H1 (cell line): ENCODE results near the gene ZNF771. TPM values are rescaled to one million over a fixed set of nuclear protein-coding genes. Genes with fewer than 3 reads are reported as not detected.

Source experiments
- CTCF ChIA-PET: fragments of 300-600 bp; sonication (Branson Sonifier 250); formaldehyde crosslinking; loops from one replicate; lab custom pipeline; 2021; ENCODE audit not compliant: partially characterized antibody; lab: Charles Lee
- POLR2A ChIA-PET: fragments of 300-600 bp; sonication (Branson Sonifier 250); formaldehyde crosslinking; loops from one replicate; lab custom pipeline; 2021; ENCODE audit warnings: inconsistent platforms; ENCODE audit not compliant: partially characterized antibody; lab: Charles Lee
- DNase-seq, 2 experiments: peaks; one replicate each; pipeline versions ENCODE4 v3.0.0 to v3.0.0-alpha.2; 2010 to 2022; ENCODE audit warnings: low spot score in 2 of 2, low read depth in 1 of 2, mixed read lengths in 1 of 2
- FAIRE-seq: peaks from 2 replicates; lab custom pipeline; 2011; peaks lifted over from hg19 to GRCh38; lab: Jason Lieb, UNC
- H2AFZ ChIP-seq: 2 replicates; pipeline ENCODE4 v1.8.1; 2012; ENCODE audit warnings: low read length, inconsistent platforms
- H2AK5ac ChIP-seq: 2 replicates; pipeline ENCODE4 v1.6.1; 2013; ENCODE audit warnings: low read depth, low read length
- H2BK120ac ChIP-seq: replicated peaks from 2 replicates; pipeline ENCODE3; 2013; ENCODE audit warnings: low read depth, low read length, inconsistent platforms
- H2BK12ac ChIP-seq: 2 replicates; pipeline ENCODE4 v1.6.1; 2013; ENCODE audit warnings: low read depth, low read length
- H2BK15ac ChIP-seq: 2 replicates; pipeline ENCODE4 v1.6.1; 2013; ENCODE audit warnings: low read length
- H2BK20ac ChIP-seq: 2 replicates; pipeline ENCODE4 v1.6.1; 2013; ENCODE audit warnings: low read length
- H2BK5ac ChIP-seq: 2 replicates; pipeline ENCODE4 v1.6.1; 2013; ENCODE audit warnings: low read depth, low read length
- H3K14ac ChIP-seq: 2 replicates; pipeline ENCODE4 v1.6.1; 2013; ENCODE audit warnings: inconsistent platforms; ENCODE audit not compliant: insufficient read length
- H3K18ac ChIP-seq: 2 replicates; pipeline ENCODE4 v1.6.1; 2013; ENCODE audit warnings: low read length; ENCODE audit errors: extremely low read depth
- H3K23ac ChIP-seq: 2 replicates; pipeline ENCODE4 v1.6.1; 2013; ENCODE audit warnings: inconsistent platforms; ENCODE audit not compliant: insufficient read length
- H3K23me2 ChIP-seq: 2 replicates; pipeline ENCODE4 v1.6.1; 2013; ENCODE audit warnings: low read depth, low read length
- H3K27ac ChIP-seq: 2 replicates; pipeline ENCODE4 v1.6.1; 2011; ENCODE audit warnings: low read depth, low read length, inconsistent platforms
- H3K27me3 ChIP-seq, 4 experiments: replicated peaks in 1 of 4; 1 replicate in 1 of 4; 2 replicates in 3 of 4; pipeline versions ENCODE4 v1.6.1 to v1.8.1; 2011 to 2013; ENCODE audit warnings: low read length in 3 of 4, mild to moderate bottlenecking in 3 of 4, inconsistent platforms in 2 of 4, mixed read lengths in 2 of 4, moderate library complexity in 1 of 4; ENCODE audit not compliant: control insufficient read depth in 3 of 4, insufficient read depth in 3 of 4; ENCODE audit errors: extremely low read depth in 1 of 4
- H3K36me3 ChIP-seq, 4 experiments: 2 replicates each; pipeline versions ENCODE4 v1.6.1 to v1.8.1; 2011 to 2013; ENCODE audit warnings: mild to moderate bottlenecking in 4 of 4, low read length in 3 of 4, moderate library complexity in 2 of 4, control low read depth in 1 of 4, inconsistent platforms in 1 of 4; ENCODE audit not compliant: insufficient read depth in 4 of 4, control insufficient read depth in 2 of 4
- H3K4ac ChIP-seq: replicated peaks from 2 replicates; pipeline ENCODE3; 2013; ENCODE audit warnings: low read length, low read depth, mixed read lengths, inconsistent platforms; ENCODE audit not compliant: insufficient read length
- H3K4me1 ChIP-seq, 4 experiments: replicated peaks in 1 of 4; 1 replicate in 1 of 4; 2 replicates in 3 of 4; pipeline versions ENCODE4 v1.6.1 to v1.8.1; 2011 to 2013; ENCODE audit warnings: low read length in 3 of 4, inconsistent platforms in 2 of 4, mixed read lengths in 1 of 4; ENCODE audit not compliant: insufficient read depth in 4 of 4, control insufficient read depth in 3 of 4
- H3K4me2 ChIP-seq, 2 experiments: 2 replicates each; pipeline versions ENCODE4 v1.6.1 to v1.8.1; 2011 to 2013; ENCODE audit warnings: low read depth in 2 of 2, low read length in 2 of 2, control low read depth in 1 of 2, inconsistent platforms in 1 of 2, mild to moderate bottlenecking in 1 of 2; ENCODE audit not compliant: insufficient read depth in 1 of 2
- H3K4me3 ChIP-seq, 4 experiments: fragments of 200-600, 300-600 bp in 1 of 4; sonication (generic), shearing (Covaris generic), sonication (Bioruptor Twin) in 1 of 4; 2 replicates each; pipeline versions ENCODE4 v1.5.1 to v1.8.1; 2011 to 2016; ENCODE audit warnings: low read length in 4 of 4, low read depth in 3 of 4, control low read depth in 2 of 4, inconsistent platforms in 2 of 4, mild to moderate bottlenecking in 2 of 4, mixed read lengths in 1 of 4, moderate library complexity in 1 of 4; ENCODE audit not compliant: insufficient read depth in 2 of 4; ENCODE audit errors: extremely low read depth in 1 of 4
- H3K56ac ChIP-seq: replicated peaks from 2 replicates; pipeline ENCODE3; 2013; ENCODE audit warnings: low read depth, mild to moderate bottlenecking, mixed read lengths, low read length, inconsistent platforms; ENCODE audit not compliant: insufficient read length
- H3K79me1 ChIP-seq: 2 replicates; pipeline ENCODE4 v1.6.1; 2013; ENCODE audit warnings: low read depth, low read length, control low read depth
- H3K79me2 ChIP-seq, 2 experiments: 2 replicates each; pipeline versions ENCODE4 v1.6.1 to v1.8.1; 2012 to 2013; ENCODE audit warnings: low read length in 2 of 2, mild to moderate bottlenecking in 2 of 2, inconsistent platforms in 1 of 2; ENCODE audit not compliant: insufficient read depth in 2 of 2, control insufficient read depth in 1 of 2
- H3K9ac ChIP-seq, 4 experiments: replicated peaks in 1 of 4; 1 replicate in 1 of 4; 2 replicates in 3 of 4; pipeline versions ENCODE4 v1.6.1 to v1.8.1; 2011 to 2013; ENCODE audit warnings: low read depth in 3 of 4, low read length in 3 of 4, control low read depth in 2 of 4, mild to moderate bottlenecking in 2 of 4, moderate library complexity in 2 of 4, inconsistent platforms in 1 of 4; ENCODE audit errors: extremely low read depth in 1 of 4
- H3K9me3 ChIP-seq, 2 experiments: 2 replicates each; pipeline versions ENCODE4 v1.6.1 to v1.8.1; 2012 to 2013; ENCODE audit warnings: mild to moderate bottlenecking in 2 of 2, moderate library complexity in 2 of 2, control low read depth in 1 of 2, inconsistent platforms in 1 of 2, low read depth in 1 of 2, low read length in 1 of 2, mixed read lengths in 1 of 2; ENCODE audit not compliant: insufficient read depth in 2 of 2
- H4K20me1 ChIP-seq, 2 experiments: replicated peaks in 1 of 2; 2 replicates each; pipeline versions ENCODE3 to v1.8.1; 2011 to 2013; ENCODE audit warnings: inconsistent platforms in 2 of 2, low read length in 2 of 2, mild to moderate bottlenecking in 1 of 2; ENCODE audit not compliant: insufficient read depth in 2 of 2, control insufficient read depth in 1 of 2
- H4K5ac ChIP-seq: 2 replicates; pipeline ENCODE4 v1.6.1; 2013; ENCODE audit warnings: low read length, low read depth, mixed read lengths, inconsistent platforms; ENCODE audit not compliant: insufficient read length
- H4K8ac ChIP-seq: 2 replicates; pipeline ENCODE4 v1.8.0; 2013; ENCODE audit warnings: mild to moderate bottlenecking, moderate library complexity, low read length, inconsistent platforms; ENCODE audit not compliant: insufficient read depth; ENCODE audit errors: extremely low read depth
- H4K91ac ChIP-seq: replicated peaks from 2 replicates; pipeline ENCODE3; 2013; ENCODE audit warnings: low read length, mixed read lengths, inconsistent platforms; ENCODE audit not compliant: insufficient read length
- KDM5A ChIP-seq: fragments of 200-600 bp; IDR thresholded peaks from 2 replicates; pipeline ENCODE4 v1.7.1; 2012; ENCODE audit warnings: mild to moderate bottlenecking, low read length, inconsistent platforms, mixed read lengths
- TEAD4 ChIP-seq: IDR thresholded peaks from 2 replicates; pipeline ENCODE4 v1.6.1; 2012; ENCODE audit warnings: low read depth, low read length, inconsistent platforms, mixed read lengths
- WGBS, 2 experiments: shearing (Covaris generic) in 1 of 2; methylation state at CpG; one replicate each; pipeline versions ENCODE4 v1.1.6 to v1.1.7; 2013 to 2015; ENCODE audit warnings: low lambda C conversion rate in 2 of 2, mixed read lengths in 2 of 2, inconsistent platforms in 1 of 2, low coverage in 1 of 2, missing lambda C conversion rate in 1 of 2; ENCODE audit not compliant: insufficient replicate concordance in 2 of 2, insufficient coverage in 1 of 2, insufficient read length in 1 of 2; ENCODE audit errors: extremely low coverage in 1 of 2, missing lambda C conversion rate in 1 of 2; 5-methylcytosine and 5-hydroxymethylcytosine counted together
- polyA plus RNA-seq, 7 experiments: library from polyadenylated mRNA; depleted of rRNA in 3 of 7; stranded (reverse) in 5 of 7; unstranded in 2 of 7; fragments of >200 nt in 5 of 7; fragments of 200-250 nt in 2 of 7; gene quantifications; 1 replicate in 5 of 7; 2 replicates in 1 of 7; 4 replicates in 1 of 7; pipeline versions ENCODE4 v1.2.1 to v1.2.3, GENCODE V29; 2011 to 2013; ENCODE audit warnings: missing spikeins in 2 of 7, mixed read lengths in 2 of 7
- total RNA-seq: library from RNA; stranded (reverse); fragmentation: NEBNext Ultra II Directional; extraction: Animal tissue kit (Norgen Biotek cat#: 25700); gene quantifications from 2 replicates; pipeline ENCODE4 v1.2.1, GENCODE V29; 2021

The ZNF771 gene
- total and polyA plus RNA-seq, 2 of the 8 experiments (the other 6 are each of a cell fraction or from before 2014, with no cell fraction given): 10.6 to 15.7 TPM

GRCh38 chr16:30368792-30369090 is 38.7 kb upstream of the ZNF771 start:
- Histone ChIP-seq H3K23me2 (peaks cover 10% of the 10 kb centered on the region; the same call in 1 of the 2 replicates), H3K27me3 (no peaks in the 10 kb centered on the region), H3K4me3 (peak overlapping the region; percentile 43 to 81 (median 52); a peak in 5 of 8 replicates), H4K20me1 (peaks cover 4 to 18% of the 10 kb centered on the region in 2 experiments), H3K27ac (no peak overlapping the region), H2AFZ (no peak overlapping the region), H3K4ac (no peak overlapping the region), H2BK15ac (no peak overlapping the region), H4K8ac (no peak overlapping the region), H3K36me3 (0 out of 8 replicates have a peak, but pooled peaks cover 0 to 4% (median 0%) of the 10 kb centered on the region in 4 experiments), H3K79me2 (peaks cover 0 to 29% of the 10 kb centered on the region in 2 experiments; a peak in 2 of 4 replicates), H2BK120ac (no peak overlapping the region), H2AK5ac (no peak overlapping the region), H3K9ac (peak overlapping the region in 1 of 4 experiments; percentile 29; a peak in 1 of 7 replicates), H2BK12ac (no peak overlapping the region; the same call in 1 of the 2 replicates), H3K23ac (no peak overlapping the region), H3K56ac (no peak overlapping the region), H3K14ac (no peak overlapping the region), H2BK5ac (no peak overlapping the region), H3K9me3 (no peaks in the 10 kb centered on the region), H4K5ac (no peak overlapping the region), H3K4me1 (peaks cover 0 to 17% (median 11%) of the 10 kb centered on the region in 4 experiments; a peak in 6 of 7 replicates), H2BK20ac (no peak overlapping the region), H4K91ac (no peak overlapping the region), H3K4me2 (peak overlapping the region; percentile 83 to 87), H3K18ac (no peak overlapping the region), H3K79me1 (peaks cover 10% of the 10 kb centered on the region)
- no peak for DNase-seq
- ChIA-PET POLR2A (interaction anchor here (0.6 to 6.9 kb wide), 6 partner anchors 10 to 130 kb away, joined by 3 to 79 read pairs (median 4); partner anchors contain the start of genes CD2BP2 and ZNF771), CTCF (interaction anchor here (1.1 to 1.9 kb wide), 5 partner anchors 9 to 61 kb away, joined by 3 to 11 read pairs (median 3); partner anchors contain the start of gene DCTPP1)
- 81% methylated on average over 4 of the region's 4 CpGs; no CpG with 5 or more reads in 1 of the 2 experiments for WGBS, 2 experiments
- no peak for TF ChIP-seq TEAD4
- TF ChIP-seq KDM5A: no peak
- FAIRE-seq: no peak
